NCI-H1694 treated with DMSO at 0.1 percent for 48 hours (cell line): ENCODE data around the gene ZNF792.
"Not testable (repeated sequence)": the region's sequence is repeated elsewhere in the genome, so short reads cannot be mapped to it uniquely, and the experiment has no call there.

ENCODE experiments used
- DNase-seq: peaks from one replicate; lab custom pipeline; 2025; lab: John Stamatoyannopoulos, UW

ZNF792 gene

DNA sequence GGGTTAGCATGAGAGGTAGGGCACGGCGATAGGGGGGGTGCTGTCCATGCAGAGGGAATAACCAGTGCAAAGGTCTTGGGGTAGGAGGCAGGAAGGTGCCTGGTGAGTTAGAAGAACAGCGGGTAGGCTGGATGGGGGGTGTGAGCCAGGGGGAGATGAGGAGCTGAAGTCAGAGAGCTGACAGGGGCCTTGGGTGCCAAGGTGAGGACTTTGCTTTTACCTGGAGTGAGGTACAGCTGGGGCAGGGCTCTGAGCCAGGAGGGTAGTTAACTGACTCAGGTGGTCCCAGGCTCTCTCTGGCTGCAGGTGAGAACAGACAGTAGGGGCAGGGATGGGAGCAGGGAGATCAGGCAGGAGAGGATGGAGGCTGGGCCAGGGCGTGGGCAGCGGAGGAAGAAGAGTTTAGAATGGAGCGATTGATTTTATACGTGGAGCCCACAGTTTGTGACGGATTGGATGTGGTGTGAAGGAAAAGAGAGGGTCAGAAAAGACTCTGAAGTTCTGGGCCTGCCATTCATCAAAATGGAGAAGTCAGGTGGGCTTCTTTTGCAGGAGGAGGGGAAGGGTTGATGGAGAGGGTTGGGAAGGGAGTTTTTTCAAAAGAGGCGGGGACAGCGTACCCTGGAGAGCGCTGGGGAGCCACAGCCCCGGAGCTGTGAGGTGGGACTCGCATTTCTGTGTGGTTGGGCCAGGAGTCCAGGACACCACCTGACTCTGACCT is 34.9 kb upstream of the ZNF792 start:
- DNase-seq, result no peak

DNA sequence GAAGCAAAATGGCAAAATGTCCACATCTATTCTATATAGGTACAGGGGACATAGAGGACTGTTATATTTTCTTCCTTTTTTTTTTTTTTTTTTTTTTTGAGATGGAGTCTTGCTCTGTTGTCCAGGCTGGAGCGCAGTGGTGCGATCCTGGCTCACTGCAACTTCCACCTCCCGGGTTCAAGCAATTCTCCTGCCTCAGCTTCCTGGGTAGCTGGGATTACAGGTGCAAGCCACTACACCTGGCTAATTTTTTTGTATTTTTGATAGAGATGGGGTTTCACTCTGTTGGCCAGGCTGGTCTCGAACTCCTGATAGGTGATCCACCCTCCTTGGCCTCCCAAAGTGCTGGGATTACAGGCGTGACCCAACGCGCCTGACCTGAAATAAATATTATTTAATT is 34.2 kb upstream of the ZNF792 start:
- DNase-seq, result not testable (repeated sequence)

GRCh38 chr19:34997071-34997617 is 33.1 kb upstream of the ZNF792 start:
- DNase-seq, result no peak

GRCh38 chr19:34995551-34995950 is 31.5 kb upstream of the ZNF792 start:
- DNase-seq, result no peak

DNA sequence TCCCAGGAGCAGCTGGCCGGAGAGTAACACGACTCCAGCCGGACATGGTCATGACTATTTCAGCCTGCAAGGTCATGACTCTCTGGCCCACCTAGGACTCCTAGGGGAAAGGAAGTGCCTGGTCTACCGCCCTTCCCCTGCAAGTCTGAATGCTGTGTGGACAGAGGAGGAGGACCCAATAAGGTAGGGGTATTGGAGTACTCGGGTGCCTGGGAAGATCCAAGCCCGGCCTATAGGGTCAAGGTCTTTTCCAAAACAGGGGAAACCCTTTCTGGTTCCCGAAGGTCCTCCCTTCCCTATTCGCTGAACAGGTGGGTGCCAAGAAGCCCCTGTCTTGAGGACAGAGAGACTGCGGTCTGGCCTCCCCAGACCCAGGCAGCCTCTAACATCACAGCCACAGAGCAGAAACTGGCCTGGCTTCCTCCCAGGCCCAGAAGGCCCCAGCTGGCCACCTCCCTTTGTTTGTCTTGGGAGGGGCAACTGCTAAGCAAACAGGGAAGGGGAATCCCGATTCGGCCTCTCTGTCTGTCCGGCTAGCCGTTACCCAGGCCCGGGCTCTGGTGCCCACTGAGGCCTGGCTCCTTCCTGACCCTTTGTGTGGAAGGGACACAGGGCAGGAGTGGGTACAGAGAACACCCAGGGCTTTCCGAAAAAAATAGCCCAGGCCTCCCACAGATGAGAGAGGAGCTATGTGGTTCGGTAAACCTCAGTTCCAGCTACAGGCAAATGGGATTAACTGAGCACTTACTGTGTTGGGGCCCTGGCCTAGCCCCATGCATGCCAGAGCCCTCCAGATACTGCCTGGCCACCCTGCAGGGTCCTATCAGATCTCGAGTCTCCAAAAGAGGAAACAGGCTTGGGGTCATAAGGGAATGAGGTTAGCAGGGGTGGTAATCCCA is 30.9 kb upstream of the ZNF792 start:
- no peak for DNase-seq

DNA sequence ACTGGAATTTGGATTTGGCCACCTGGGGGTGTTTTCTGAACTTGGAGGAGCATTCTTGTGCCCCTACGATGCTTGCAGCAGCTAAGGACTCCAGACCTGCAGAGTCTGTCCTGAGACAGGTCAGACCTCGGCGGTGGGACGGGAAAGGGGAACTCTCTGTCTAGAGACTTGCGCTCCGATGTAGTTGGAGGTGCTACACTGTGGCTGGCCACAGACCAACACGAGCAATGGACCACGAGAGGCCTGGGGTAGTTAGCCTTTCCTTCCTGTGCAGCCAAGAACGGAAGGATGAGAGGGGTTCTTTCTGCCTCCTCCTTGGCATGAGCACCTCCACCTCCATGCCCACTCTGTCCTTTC is 30.2 kb upstream of the ZNF792 start:
- DNase-seq, result no peak

GRCh38 chr19:34992582-34992981 is 28.6 kb upstream of the ZNF792 start:
- not testable (repeated sequence) for DNase-seq

DNA sequence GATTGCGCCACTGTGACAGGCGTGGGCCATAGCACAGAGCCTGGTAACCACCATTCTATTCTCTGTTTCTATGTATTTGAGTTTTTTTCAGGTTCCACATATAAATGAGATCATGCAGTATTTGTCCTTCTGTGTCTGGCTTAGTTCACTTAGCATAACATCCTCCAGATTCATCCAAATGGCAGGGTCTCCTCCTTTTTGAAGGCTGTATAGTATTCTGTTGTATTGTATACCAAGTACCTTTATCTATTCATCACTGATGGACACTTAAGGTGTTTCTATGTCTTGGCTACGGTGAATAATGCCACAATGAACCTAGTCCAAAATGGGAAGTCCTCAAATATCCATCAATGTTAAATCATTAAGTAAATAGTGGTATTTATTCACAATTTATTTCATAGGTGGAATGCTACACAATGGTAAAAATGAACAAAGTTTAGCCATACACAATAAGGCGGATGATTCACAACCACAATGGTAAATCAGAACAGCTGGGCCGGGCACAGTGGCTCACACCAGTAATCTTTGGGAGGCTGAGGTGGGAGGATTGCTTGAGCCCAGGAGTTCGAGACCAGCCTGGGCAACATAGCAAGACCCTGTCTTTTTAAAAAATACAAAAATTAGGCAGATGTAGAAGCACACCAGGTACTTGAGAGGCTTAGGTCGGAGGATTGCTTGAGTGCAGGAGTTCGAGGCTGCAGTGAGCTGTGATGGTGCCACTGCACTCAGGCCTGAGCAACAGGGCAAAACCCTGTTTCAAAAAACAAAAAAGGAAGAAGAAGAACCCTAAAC is 27.7 kb upstream of the ZNF792 start:
- DNase-seq, result no peak

DNA sequence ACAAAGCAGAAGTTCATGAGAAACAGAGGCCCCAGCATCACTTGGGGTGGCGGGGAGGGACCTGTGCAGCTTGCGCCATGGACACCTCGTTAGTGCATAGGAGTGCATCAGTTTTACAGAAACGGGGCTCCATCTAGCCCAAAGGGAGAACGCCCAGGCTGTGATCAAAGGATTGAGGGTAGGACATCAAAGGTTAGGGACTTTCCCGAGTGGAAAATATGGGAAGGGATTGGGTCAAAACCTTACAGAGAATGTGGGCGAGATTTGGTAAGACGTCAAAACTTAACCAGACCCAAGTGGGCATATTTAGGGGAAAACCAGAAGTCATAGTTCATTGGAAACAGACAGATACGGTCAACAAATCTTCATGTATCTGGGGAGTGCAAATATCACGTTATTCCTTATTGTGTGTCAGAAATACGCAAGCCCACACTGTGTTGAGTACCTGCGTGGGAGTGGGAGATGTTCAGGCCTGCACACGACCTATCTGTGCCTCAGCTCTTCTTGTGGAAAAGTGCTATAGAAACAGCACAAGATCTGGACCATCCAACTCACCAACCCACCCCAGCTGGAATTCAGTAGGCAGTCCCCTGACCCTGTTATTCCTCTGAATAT is 26.7 kb upstream of the ZNF792 start:
- DNase-seq, result no peak

DNA sequence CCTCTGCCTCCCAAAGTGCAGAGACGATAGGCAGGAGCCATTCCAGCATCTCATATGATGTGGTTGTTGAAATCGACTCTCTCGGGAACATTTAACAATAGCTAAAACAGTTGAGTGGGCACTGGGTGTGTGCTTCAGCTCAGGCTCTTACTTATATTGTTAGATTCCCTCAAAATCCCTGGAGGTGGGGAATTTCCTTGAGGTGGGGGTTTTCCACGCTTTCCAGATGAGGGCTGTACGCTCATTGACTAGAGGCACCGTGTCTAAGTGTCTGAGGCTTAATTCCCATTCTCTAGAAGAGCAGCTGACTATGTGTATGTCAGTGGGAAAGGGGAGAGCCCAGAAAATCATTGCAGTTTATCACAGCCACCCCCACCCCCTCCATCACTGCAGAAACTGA is 25.3 kb upstream of the ZNF792 start:
- no peak for DNase-seq

DNA sequence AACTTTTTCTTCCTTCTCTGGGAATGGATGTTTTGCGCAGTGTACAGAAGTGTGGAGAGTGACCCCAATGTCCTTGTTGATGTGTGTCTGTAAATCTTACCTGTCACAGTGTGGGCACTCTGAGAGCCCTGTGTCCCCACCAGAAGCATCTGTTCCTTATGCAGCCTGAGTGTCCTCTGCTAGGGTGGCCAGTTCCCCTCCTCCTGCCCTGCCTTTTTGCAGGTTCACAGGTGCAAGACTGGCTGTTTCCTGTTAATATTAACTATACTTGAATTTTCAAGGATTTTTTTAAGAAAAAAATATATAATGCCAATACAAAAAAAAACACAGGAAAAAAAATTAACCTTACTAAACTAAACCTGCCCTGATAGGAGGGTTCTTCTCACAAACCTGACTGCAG is 24.1 kb upstream of the ZNF792 start:
- DNase-seq, result no peak

DNA sequence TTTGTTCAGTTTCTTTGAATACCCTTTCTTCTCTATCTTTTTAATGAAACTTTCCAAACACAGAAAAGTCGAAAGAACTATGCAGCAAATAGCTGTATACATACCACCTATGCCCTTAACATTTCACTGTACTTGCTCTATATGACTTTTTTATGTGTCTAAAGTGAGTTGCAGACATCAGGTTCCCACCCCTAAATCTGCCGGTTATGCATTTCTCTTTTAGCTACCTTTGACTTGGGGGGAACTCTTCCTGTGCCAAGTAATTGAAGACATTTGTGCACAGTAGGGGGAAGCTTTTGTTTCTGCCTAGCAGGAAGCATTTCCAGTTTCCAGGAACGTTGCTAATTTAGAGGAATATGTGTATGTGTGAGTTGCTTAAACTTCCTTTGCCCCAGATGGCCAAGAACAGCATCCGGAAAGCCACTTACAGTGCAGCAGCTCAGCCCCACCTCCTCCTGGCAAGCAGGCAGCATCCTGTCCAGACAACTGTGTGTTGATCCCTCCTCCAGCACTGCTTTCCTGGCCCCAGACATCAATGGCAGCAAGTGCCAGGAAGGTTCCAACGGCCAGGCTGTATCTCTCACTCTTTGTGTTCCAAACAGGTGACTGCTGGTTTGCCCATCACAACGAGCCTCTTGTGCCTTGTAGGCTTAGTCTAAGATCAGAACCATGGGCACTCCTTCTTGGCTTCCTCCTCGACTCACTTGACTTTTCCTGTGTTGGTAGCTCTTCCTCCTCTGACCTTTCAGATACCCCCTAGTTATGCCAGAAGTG is 21.4 kb upstream of the ZNF792 start:
- DNase-seq, result no peak

- no peak for DNase-seq
Measured at GRCh38 chr19:34984287-34984686, 20.3 kb upstream of the ZNF792 start.

- DNase-seq, result no peak
Measured at GRCh38 chr19:34983786-34984185, 19.8 kb upstream of the ZNF792 start.

GRCh38 chr19:34982275-34982674 is 18.2 kb upstream of the ZNF792 start:
- DNase-seq, result no peak

- no peak for DNase-seq
Measured at GRCh38 chr19:34979819-34980640, 16.0 kb upstream of the ZNF792 start.

DNA sequence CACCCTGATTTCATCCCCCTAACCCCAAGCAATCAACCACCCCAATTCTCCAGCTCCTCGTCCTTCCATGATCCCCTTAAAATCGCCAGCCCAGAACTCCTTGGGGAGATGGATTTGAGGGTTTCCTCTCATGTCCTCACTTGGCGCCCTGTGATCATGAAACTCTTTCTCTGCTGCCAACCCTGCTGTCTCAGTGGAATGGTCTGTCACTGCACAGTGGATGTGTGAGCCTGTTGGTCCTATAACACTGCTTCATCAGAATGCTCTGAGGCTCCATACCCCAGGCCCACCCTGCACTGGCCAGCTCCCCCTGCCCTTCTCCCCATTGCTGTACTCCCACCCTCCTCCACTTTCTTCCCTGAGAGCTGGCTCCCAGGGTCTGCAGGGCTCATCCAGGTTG is 12.6 kb upstream of the ZNF792 start:
- no peak for DNase-seq

DNA sequence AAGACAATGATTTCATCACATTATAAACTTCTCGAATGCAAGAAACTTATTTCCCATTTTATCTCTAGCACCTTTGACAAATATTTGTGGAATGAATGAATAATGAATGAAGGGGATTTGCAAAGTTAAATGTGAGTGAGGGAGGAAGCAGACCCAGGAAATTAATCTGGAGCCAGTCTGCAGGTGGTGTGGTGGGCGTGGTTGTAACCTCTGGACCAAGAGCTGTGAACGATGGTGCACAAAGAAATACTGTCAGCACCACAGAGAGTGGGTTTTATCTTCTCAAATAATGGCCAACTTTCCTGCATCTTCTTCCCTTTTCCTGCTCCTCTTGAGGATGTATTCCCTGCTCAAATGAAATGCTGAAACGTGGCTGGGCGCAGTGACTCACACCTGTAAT is 11.0 kb upstream of the ZNF792 start:
- DNase-seq, result no peak

GRCh38 chr19:34974646-34975045 is 10.6 kb upstream of the ZNF792 start:
- DNase-seq, result no peak

- no peak for DNase-seq
Measured at GRCh38 chr19:34972163-34972705, 8.2 kb upstream of the ZNF792 start.
